GM06990 (cell line): ENCODE data around the gene CDCA3.

Experiments
- DNase-seq: peaks from one replicate; pipeline ENCODE4 v3.0.0-alpha.2; 2011; ENCODE audit not compliant: insufficient read length; ENCODE audit errors: extremely low read depth
- H3K27me3 ChIP-seq: replicated peaks from 2 replicates; pipeline ENCODE4 v1.6.0; 2011; ENCODE audit warnings: low read length; ENCODE audit not compliant: control insufficient read depth, insufficient read depth
- H3K36me3 ChIP-seq: 2 replicates; pipeline ENCODE4 v1.5.1; 2011; ENCODE audit warnings: low read length; ENCODE audit not compliant: control insufficient read depth, insufficient read depth
- H3K4me3 ChIP-seq: replicated peaks from 2 replicates; pipeline ENCODE4 v1.5.1; 2011; ENCODE audit warnings: low read depth, mild to moderate bottlenecking, control low read depth, low read length
- CTCF ChIP-seq: IDR thresholded peaks from 2 replicates; pipeline ENCODE4 v1.5.1; 2011; ENCODE audit warnings: low read length, control low read depth, mild to moderate bottlenecking, inconsistent platforms; ENCODE audit not compliant: insufficient read depth, poor library complexity, severe bottlenecking

The CDCA3 gene

DNA sequence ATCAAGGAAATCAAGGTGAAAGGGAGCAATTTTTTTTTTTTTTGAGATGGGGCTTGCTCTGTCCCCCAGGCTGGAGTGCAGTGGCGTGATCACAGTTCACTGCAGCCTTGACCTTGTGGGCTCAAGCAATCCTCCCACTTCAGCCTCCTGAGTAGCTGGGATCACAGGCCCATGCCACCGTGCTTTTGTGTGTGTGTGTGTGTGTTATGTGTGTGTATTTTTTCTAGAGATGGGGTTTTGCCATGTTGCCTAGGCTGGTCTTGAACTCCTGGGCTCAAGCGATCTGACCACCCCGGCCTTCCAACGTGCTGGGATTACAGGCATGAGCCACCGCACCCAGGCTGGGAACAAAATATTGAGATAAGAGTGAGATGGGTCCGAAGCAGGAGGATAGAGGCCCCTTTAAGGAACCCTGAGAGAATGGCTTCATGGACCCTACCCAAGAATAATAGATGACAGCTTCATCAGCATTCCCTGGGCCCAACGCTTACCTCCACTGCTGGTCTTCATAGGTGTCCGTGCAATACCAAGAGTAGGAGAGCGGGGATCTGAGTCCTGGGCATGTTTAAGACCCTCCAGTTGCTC is 1.0 kb downstream of the CDCA3 start:
- Histone ChIP-seq H3K27me3 (no peaks in the 10 kb centered on the region), H3K4me3 (peak overlapping the region; percentile 95), H3K36me3 (peaks cover 7% of the 10 kb centered on the region)
- DNase-seq = no peak
- no peak for TF ChIP-seq CTCF

GRCh38 chr12:6849427-6849826 is 1.7 kb downstream of the CDCA3 start:
- Histone ChIP-seq H3K27me3 (no peaks in the 10 kb centered on the region), H3K4me3 (peak overlapping the region; percentile 95), H3K36me3 (peaks cover 7% of the 10 kb centered on the region)
- no peak for DNase-seq
- TF ChIP-seq CTCF = no peak

DNA sequence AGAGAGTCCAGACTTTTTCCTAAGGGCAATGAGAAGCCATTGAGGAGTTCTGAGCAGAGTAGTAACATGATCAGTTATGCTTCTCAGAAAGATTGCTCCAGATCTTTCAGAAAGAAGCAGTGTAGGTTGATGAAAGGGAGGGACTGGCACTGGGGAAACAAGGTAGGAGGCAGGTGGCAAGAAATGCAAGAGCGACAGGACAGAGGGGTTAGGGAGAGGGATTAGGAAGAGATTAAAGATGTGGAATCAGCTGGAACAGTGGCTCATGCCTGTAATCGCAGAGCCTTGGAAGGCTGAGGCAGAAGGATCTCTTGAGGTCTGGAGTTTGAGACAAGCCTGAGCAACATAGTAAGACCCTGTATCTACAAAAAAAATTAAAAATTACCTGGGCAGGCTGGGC is 3.4 kb downstream of the CDCA3 start:
- H3K4me3 ChIP-seq = no peak overlapping the region
- H3K27me3 ChIP-seq = no peaks in the 10 kb centered on the region
- no peak for TF ChIP-seq CTCF
- H3K36me3 ChIP-seq = peaks cover 7% of the 10 kb centered on the region
- DNase-seq = no peak

DNA sequence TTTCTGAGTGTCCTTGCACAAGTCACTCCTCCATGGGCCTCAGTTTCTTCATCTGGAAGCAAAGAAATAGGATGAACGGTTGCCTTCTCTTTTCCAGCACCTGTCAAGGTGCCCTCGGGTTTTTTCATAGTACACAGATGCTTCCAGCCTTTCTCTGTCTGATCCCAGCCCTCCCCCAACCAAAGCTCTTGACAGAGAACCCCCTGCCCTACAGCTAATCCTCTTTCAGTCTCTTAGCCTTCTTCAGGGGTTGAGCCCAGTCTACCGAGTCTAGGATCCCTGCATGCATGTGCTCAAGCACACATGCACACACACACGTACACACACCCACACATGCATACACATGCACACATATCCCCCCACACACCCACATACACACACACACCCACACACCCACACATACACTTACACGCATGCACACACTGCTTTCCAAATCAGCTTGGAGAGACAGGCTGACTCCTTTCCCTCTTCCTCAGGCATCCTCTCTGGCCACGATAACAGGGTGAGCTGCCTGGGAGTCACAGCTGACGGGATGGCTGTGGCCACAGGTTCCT is 4.7 kb downstream of the CDCA3 start:
- H3K4me3 ChIP-seq = no peak overlapping the region
- peaks cover 7% of the 10 kb centered on the region for H3K36me3 ChIP-seq
- H3K27me3 ChIP-seq = no peaks in the 10 kb centered on the region
- no peak for DNase-seq
- TF ChIP-seq CTCF = no peak

DNA sequence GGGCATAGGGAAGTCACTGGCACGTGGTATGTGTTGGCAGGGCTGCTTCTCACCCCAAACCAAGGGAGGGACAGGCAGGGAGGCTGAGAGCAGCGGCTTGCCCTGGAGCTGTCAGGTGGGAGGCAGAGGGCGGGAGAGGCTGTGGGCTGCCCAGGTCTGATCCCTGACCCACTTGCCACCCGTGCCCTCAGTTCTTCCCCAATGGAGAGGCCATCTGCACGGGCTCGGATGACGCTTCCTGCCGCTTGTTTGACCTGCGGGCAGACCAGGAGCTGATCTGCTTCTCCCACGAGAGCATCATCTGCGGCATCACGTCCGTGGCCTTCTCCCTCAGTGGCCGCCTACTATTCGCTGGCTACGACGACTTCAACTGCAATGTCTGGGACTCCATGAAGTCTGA is 5.7 kb downstream of the CDCA3 start:
- H3K27me3 ChIP-seq = no peaks in the 10 kb centered on the region
- H3K4me3 ChIP-seq = no peak overlapping the region
- no peak for TF ChIP-seq CTCF
- peaks cover 7% of the 10 kb centered on the region for H3K36me3 ChIP-seq
- no peak for DNase-seq
